LNCaP clone FGC (cell line): ENCODE results near the gene NFE2.
A peak's percentile ranks its signal among the peaks of the same experiment; 100 is the strongest.

Source experiments
- DNase-seq: peaks from one replicate; pipeline ENCODE4 v3.0.0-alpha.2; 2011; ENCODE audit warnings: low read depth
- H3K4me3 ChIP-seq: 2 replicates; pipeline ENCODE4 v1.5.1; 2011; ENCODE audit warnings: mild to moderate bottlenecking, low read depth, low read length, control low read depth
- CTCF ChIP-seq: IDR thresholded peaks from 2 replicates; pipeline ENCODE4 v1.5.1; 2012; ENCODE audit warnings: mild to moderate bottlenecking; ENCODE audit not compliant: control insufficient read depth, insufficient read depth; ENCODE audit errors: extremely low read depth

NFE2 gene

GRCh38 chr12:54300732-54301427 is at the start of gene NFE2:
Gene NFE2 (minus strand): TSS chr12:54301015. CDS start chr12:54295248, 5,767 bp downstream.
- DNase-seq: no peak
- TF ChIP-seq CTCF: no peak
- H3K4me3 ChIP-seq: peak within 1 kb of the TSS; percentile 18; the same call in 1 of the 2 replicates

GRCh38 chr12:54349679-54350078 is 48.9 kb upstream of the NFE2 start:
- no peak for DNase-seq
- H3K4me3 ChIP-seq: no peak overlapping the region
- no peak for TF ChIP-seq CTCF

GRCh38 chr12:54349036-54349435 is 48.2 kb upstream of the NFE2 start:
- no peak for DNase-seq
- TF ChIP-seq CTCF: no peak
- no peak overlapping the region for H3K4me3 ChIP-seq

GRCh38 chr12:54341378-54342300 is 40.8 kb upstream of the NFE2 start:
- no peak overlapping the region for H3K4me3 ChIP-seq
- no peak for TF ChIP-seq CTCF
- no peak for DNase-seq

GRCh38 chr12:54340846-54341245 is 40.0 kb upstream of the NFE2 start:
- no peak overlapping the region for H3K4me3 ChIP-seq
- no peak for TF ChIP-seq CTCF
- no peak for DNase-seq

- no peak for TF ChIP-seq CTCF
- H3K4me3 ChIP-seq: no peak overlapping the region
- DNase-seq: no peak
Measured at GRCh38 chr12:54338698-54339296, 38.0 kb upstream of the NFE2 start.
